Activated T-cell treated with anti-CD3 and anti-CD28 coated beads, Interleukin-2, amount 50 U/mL, for 72 hours (primary cell): ENCODE data around the gene PROC. TPM values are rescaled to one million over a fixed set of nuclear protein-coding genes. Genes with fewer than 3 reads are reported as not detected.

ENCODE experiments used
- ATAC-seq, 2 donors: fragments of 150-1000 bp; cut with Tn5 transposase; replicated peaks in 1 of 2; 2 replicates each; pipeline ENCODE4 v1.10.0; 2021; ENCODE audit warnings: moderate library complexity in 2 of 2, mild to moderate bottlenecking in 1 of 2
- DNase-seq, 2 donors: peaks; one replicate each; pipeline ENCODE4 v3.0.0; 2021 to 2022; ENCODE audit warnings: mixed read lengths in 1 of 2
- H3K27ac Mint-ChIP-seq: one replicate; pipeline ENCODE4 v1.8.0; 2022; ENCODE audit warnings: mild to moderate bottlenecking, moderate library complexity, mixed read lengths
- H3K27me3 Mint-ChIP-seq: one replicate; pipeline ENCODE4 v1.8.0; 2022; ENCODE audit warnings: low read depth, mixed read lengths
- H3K36me3 Mint-ChIP-seq, 2 donors: one replicate each; pipeline ENCODE4 v1.8.0; 2022; ENCODE audit warnings: mixed read lengths in 2 of 2, mild to moderate bottlenecking in 1 of 2; ENCODE audit not compliant: insufficient read depth in 2 of 2
- H3K4me1 Mint-ChIP-seq: one replicate; pipeline ENCODE4 v1.8.0; 2022; ENCODE audit warnings: low read depth, mixed read lengths
- H3K4me3 Mint-ChIP-seq, 2 donors: one replicate each; pipeline ENCODE4 v1.8.0; 2022; ENCODE audit warnings: mild to moderate bottlenecking in 2 of 2, mixed read lengths in 2 of 2, moderate library complexity in 2 of 2
- H3K9me3 Mint-ChIP-seq, 2 donors: one replicate each; pipeline ENCODE4 v1.8.0; 2022; ENCODE audit warnings: mixed read lengths in 2 of 2
- total RNA-seq, 2 donors: library from RNA; stranded (reverse); gene quantifications; one replicate each; pipeline ENCODE4 v1.2.3, GENCODE V29; 2022

The PROC gene
- total RNA-seq, 2 donors from 2014 or later, result 0.42 TPM; not detected in 1

- H3K4me3 Mint-ChIP-seq, result peak overlapping the region; percentile 91 to 99
- H3K4me1 Mint-ChIP-seq, result peaks cover 72% of the 10 kb centered on the region
- DNase-seq (peak; percentile 83 to 85), ATAC-seq (peak; percentile 75 to 76)
- H3K27ac Mint-ChIP-seq, result peak overlapping the region; percentile 68
- peaks cover 3 to 4% of the 10 kb centered on the region in 2 donors for H3K36me3 Mint-ChIP-seq
- no peaks in the 10 kb centered on the region for H3K27me3 Mint-ChIP-seq
- no peaks in the 10 kb centered on the region for H3K9me3 Mint-ChIP-seq
Measured at GRCh38 chr2:127386764-127387654, 31.2 kb upstream of the PROC start.

GRCh38 chr2:127387655-127388422, 30.4 kb upstream of the PROC start, which contains the start of gene MAP3K2:
Gene MAP3K2 (minus strand): TSS chr2:127387975. CDS start chr2:127343129, 44,846 bp downstream.
- DNase-seq (peak; percentile 89 to 95), ATAC-seq (peak; percentile 81 to 83)
- no peaks in the 10 kb centered on the region for H3K27me3 Mint-ChIP-seq
- peaks cover 0 to 3% of the 10 kb centered on the region in 2 donors for H3K9me3 Mint-ChIP-seq
- H3K4me1 Mint-ChIP-seq, result peaks cover 72% of the 10 kb centered on the region
- H3K27ac Mint-ChIP-seq, result peak within 1 kb of the TSS; percentile 68
- H3K36me3 Mint-ChIP-seq, result peaks cover 3 to 4% of the 10 kb centered on the region in 2 donors
- H3K4me3 Mint-ChIP-seq, result peak within 1 kb of the TSS; percentile 91 to 99

DNA sequence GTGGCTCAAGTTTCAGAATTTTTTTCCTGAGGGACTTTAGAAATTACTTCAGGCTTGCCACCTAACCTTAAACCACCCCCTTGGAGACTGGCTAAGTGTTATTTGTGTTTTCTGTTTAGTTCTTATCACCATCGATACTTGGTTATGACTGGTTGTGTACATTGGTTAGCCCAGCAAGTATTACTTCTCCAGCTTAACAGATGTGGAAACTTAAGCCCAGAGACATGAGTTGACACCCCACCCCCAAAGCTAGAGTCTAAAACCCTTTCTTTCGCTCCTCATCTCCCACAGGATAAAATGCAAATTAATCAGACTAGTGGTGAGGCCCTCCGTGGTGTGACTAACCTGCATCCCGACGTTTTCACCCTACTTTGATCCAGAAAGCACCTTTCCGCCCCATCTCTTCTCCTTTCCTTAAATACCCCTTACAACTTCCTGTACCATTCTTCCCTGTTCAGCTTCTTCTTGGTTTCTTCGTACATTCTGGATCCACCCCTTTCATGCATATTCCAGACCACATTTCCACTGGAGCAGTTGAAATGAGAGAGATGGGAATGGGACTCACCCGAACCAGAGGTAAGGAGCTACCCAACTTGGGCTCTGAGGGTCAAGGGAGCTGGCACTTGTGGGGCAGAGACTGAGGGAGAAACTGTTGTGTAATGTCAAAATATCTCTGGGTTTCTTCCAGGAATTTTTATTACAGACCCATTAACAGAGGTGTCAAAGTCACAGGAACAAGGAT, 29.6 kb upstream of the PROC start:
- peaks cover 0 to 3% of the 10 kb centered on the region in 2 donors for H3K9me3 Mint-ChIP-seq
- H3K4me1 Mint-ChIP-seq, result peaks cover 72% of the 10 kb centered on the region
- peak overlapping the region; percentile 83 to 86 for H3K4me3 Mint-ChIP-seq
- peak overlapping the region; percentile 20 for H3K27ac Mint-ChIP-seq
- ATAC-seq (peak; percentile 63), DNase-seq (no peak)
- no peaks in the 10 kb centered on the region for H3K27me3 Mint-ChIP-seq
- peaks cover 3 to 4% of the 10 kb centered on the region in 2 donors for H3K36me3 Mint-ChIP-seq

DNA sequence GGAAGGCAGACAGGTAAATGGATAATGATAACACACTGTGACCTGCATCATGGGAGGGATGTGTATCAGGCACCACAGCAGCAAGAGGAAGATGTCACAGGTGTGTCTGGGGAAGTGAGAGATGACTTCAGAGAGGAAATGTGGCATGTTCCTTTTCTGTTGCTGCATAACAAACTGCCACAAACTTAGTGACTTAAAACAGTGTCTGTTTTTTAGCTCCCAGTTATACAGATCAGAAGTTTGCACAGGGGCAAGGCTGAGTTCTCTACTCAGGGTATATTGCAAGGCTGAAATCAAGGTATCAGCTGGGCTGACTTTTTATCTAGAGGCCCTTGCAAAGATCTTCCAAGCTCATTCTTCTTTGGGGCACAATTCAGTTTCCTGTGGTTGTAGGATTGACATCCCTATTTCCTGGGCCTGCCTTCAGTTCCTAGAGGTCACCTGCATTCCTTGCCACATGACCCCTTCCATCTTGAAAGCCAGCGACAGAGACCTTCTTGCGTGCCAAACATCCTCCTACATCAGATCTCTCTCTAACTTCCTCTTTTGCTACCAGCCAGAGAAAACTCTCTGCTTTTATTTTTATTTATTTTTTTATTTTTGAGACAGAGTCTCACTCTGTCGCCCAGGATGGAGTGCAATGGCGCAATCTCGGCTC, 28.3 kb upstream of the PROC start:
- Mint-ChIP-seq H3K9me3 (peaks cover 0 to 3% of the 10 kb centered on the region in 2 donors), H3K27ac (peak overlapping the region; percentile 87), H3K27me3 (no peaks in the 10 kb centered on the region), H3K4me3 (peak overlapping the region; percentile 4 to 44), H3K36me3 (peaks cover 0 to 2% of the 10 kb centered on the region in 2 donors), H3K4me1 (peaks cover 64% of the 10 kb centered on the region)
- ATAC-seq (no peak), DNase-seq (no peak)

DNA sequence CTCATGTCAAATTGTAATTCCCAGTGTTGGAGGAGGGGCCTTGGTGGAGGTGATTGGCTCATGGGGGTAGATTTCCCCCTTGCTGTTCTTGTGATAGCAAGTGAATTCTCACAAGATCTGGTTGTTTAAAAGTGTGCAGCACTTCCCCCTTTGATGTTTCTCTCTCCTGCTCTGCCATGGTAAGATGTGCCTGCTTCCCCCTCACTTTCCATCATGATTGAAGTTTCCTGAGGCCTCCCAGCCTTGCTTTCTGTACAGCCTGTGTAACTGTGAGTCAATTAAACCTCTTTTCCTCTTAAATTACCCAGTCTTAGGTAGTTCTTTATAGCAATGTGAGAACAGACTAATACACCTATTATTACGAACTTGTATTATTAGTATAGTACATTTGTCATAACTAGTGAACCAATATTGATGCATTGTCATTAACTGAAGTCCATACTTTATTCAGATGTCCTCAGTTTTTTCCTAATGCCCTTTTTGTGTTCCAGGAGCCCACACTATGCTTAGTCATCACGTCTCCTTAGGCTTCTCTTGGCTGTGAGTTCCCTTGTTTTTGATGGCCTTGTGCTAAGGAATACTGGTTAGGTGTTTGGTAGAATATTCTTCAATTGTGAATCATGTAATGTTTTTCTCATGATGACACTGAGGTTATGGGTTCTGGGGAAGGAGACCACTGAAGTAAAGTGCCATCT, 25.9 kb upstream of the PROC start:
- Mint-ChIP-seq H3K27me3 (no peaks in the 10 kb centered on the region), H3K9me3 (peaks cover 0 to 3% of the 10 kb centered on the region in 2 donors), H3K4me1 (peaks cover 43% of the 10 kb centered on the region), H3K36me3 (no peaks in the 10 kb centered on the region), H3K27ac (no peak overlapping the region), H3K4me3 (no peak overlapping the region)
- DNase-seq (no peak), ATAC-seq (no peak)

DNA sequence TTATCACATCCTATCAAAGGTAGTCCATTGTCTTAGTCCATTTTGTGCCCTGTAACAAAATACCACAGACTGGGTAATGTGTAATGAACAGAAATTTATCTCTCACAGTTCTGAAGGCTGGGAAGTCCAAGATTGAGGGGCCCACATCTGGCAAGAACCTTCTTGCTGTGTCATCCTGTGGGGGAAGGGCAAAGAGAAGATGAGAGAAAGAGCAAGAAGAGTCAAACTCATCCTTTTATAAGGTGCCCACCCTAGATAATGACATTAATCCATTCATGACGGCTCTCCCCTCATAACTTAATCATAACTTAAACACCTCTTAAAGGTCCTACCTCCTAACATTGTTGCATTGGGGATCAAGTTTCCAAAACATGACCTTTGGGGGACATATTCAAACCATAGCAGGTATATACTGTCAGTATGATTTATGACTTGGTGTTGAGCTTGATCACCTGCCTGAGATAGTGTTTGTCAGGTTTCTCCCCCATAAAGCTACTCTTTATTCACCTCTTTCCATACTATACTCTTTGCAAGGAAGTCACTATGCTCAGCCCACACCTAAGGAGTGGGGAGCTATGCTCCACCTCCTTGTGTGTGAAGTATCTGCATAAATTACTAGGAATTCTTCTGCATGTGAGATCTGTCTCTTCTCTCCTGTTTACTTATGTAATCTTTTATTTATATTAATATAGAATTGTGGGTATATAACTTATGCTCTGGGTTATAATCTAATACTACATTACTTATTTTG, 25.2 kb upstream of the PROC start:
- Mint-ChIP-seq H3K4me1 (peaks cover 46% of the 10 kb centered on the region), H3K4me3 (no peak overlapping the region), H3K27ac (no peak overlapping the region), H3K27me3 (no peaks in the 10 kb centered on the region), H3K9me3 (peaks cover 0 to 3% of the 10 kb centered on the region in 2 donors), H3K36me3 (no peaks in the 10 kb centered on the region)
- DNase-seq (no peak), ATAC-seq (no peak)

DNA sequence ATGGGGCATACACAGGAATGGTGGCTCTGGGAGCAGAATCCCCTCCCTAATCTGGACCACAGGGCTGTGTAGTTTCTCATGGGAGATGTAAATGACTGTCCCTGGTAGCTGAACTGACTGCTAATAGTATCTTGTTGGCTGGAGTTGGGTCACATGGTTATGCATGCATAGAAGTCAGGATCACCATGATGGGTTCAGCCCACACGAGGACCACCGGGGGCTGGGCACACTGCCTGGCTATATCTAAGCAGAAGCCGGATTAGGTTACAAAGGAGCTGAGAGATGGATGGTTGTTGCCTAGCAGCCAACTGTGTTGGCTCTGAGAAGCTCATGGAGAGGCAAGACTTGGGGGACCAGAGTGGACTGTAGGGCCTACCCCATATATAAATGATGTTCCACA, 23.7 kb upstream of the PROC start:
- H3K27ac Mint-ChIP-seq, result no peak overlapping the region
- ATAC-seq (no peak), DNase-seq (no peak)
- no peaks in the 10 kb centered on the region for H3K27me3 Mint-ChIP-seq
- H3K4me1 Mint-ChIP-seq, result peaks cover 38% of the 10 kb centered on the region
- H3K4me3 Mint-ChIP-seq, result no peak overlapping the region
- no peaks in the 10 kb centered on the region for H3K36me3 Mint-ChIP-seq
- H3K9me3 Mint-ChIP-seq, result peaks cover 0 to 3% of the 10 kb centered on the region in 2 donors

- ATAC-seq (no peak), DNase-seq (no peak)
- H3K4me1 Mint-ChIP-seq, result peaks cover 25% of the 10 kb centered on the region
- no peak overlapping the region for H3K4me3 Mint-ChIP-seq
- H3K27ac Mint-ChIP-seq, result no peak overlapping the region
- H3K9me3 Mint-ChIP-seq, result no peaks in the 10 kb centered on the region
- no peaks in the 10 kb centered on the region for H3K27me3 Mint-ChIP-seq
- H3K36me3 Mint-ChIP-seq, result no peaks in the 10 kb centered on the region
Measured at GRCh38 chr2:127397568-127398238, 20.5 kb upstream of the PROC start.

DNA sequence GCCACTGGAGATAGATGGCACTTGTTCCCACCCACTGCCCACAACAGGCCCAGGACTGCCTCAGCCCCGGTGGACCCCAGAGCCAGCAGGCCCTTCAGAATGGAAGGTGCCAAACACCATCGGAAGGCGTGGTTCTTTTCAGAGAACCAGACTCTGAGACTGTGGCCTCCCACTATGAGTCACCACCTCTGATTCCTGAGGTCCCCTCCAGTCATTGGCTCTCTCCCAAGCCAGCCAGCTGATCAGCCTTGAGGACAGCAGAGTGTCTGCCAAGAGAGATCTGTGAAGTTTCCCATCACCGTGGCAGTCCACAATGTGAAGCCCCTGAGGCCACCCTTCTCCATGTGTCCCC, 20.0 kb upstream of the PROC start:
- ATAC-seq (peak; percentile 83 to 84), DNase-seq (peak; percentile 61 to 69)
- no peak overlapping the region for H3K4me3 Mint-ChIP-seq
- H3K27ac Mint-ChIP-seq, result no peak overlapping the region
- H3K27me3 Mint-ChIP-seq, result peaks cover 5% of the 10 kb centered on the region
- peaks cover 20% of the 10 kb centered on the region for H3K4me1 Mint-ChIP-seq
- no peaks in the 10 kb centered on the region for H3K36me3 Mint-ChIP-seq
- no peaks in the 10 kb centered on the region for H3K9me3 Mint-ChIP-seq

DNA sequence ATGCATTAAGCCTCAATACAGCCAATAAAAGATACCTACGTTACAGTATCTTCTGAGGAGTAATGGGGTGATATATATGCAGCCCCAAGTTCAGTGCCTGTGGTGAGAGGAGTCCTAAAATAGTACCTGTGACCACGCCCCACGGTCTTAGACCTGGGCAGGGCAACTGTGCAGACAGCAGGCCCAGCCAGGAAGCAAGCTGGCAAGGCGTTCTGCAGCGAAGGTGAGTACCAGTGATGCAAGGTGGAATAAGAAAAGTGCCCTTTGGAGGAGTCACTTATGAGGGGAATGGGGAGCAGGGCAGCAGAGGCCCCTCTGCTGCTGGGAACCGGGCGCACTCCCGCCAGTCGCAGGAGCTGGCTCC, 17.7 kb upstream of the PROC start:
- H3K9me3 Mint-ChIP-seq, result no peaks in the 10 kb centered on the region
- ATAC-seq (no peak), DNase-seq (no peak)
- H3K27ac Mint-ChIP-seq, result no peak overlapping the region
- H3K36me3 Mint-ChIP-seq, result no peaks in the 10 kb centered on the region
- peaks cover 18% of the 10 kb centered on the region for H3K4me1 Mint-ChIP-seq
- peaks cover 11% of the 10 kb centered on the region for H3K27me3 Mint-ChIP-seq
- no peak overlapping the region for H3K4me3 Mint-ChIP-seq
